Fibroblast of the aortic adventitia (primary cell): ENCODE results near the gene DUSP9. TPM values are rescaled to one million over a fixed set of nuclear protein-coding genes. Genes with fewer than 3 reads are reported as not detected.

Source experiments
- DNase-seq: peaks from one replicate; pipeline ENCODE4 v3.0.0-alpha.2; 2010; ENCODE audit warnings: low read depth
- H3K4me3 ChIP-seq: 2 replicates; pipeline ENCODE4 v1.5.1; 2011; ENCODE audit warnings: low read depth, mild to moderate bottlenecking, control low read depth, low read length, moderate library complexity
- CTCF ChIP-seq: IDR thresholded peaks from 2 replicates; pipeline ENCODE4 v1.5.1; 2011; ENCODE audit warnings: mild to moderate bottlenecking, low read length, control low read depth, inconsistent platforms; ENCODE audit not compliant: insufficient read depth
- total RNA-seq: library from RNA; depleted of rRNA; stranded (reverse); fragments of >200 nt; gene quantifications from 2 replicates; pipeline ENCODE4 v1.2.3, GENCODE V29; 2012; ENCODE audit warnings: low replicate concordance

The DUSP9 gene
- total RNA-seq, 1 donor: not detected

GRCh38 chrX:153644356-153645125 lies 2.5 kb upstream of the DUSP9 start:
- H3K4me3 ChIP-seq: no peak overlapping the region
- no peak for TF ChIP-seq CTCF
- DNase-seq: no peak

- TF ChIP-seq CTCF: no peak
Measured at GRCh38 chrX:153645151-153645550, 1.9 kb upstream of the DUSP9 start.

GRCh38 chrX:153645921-153646488 lies 998 bp upstream of the DUSP9 start:
- TF ChIP-seq CTCF: no peak
- no peak overlapping the region for H3K4me3 ChIP-seq
- DNase-seq: no peak

More at GRCh38 chrX:153645151-153645550, 1.9 kb upstream of the DUSP9 start:
- no peak for DNase-seq
- no peak overlapping the region for H3K4me3 ChIP-seq

GRCh38 chrX:153647461-153648357 lies 706 bp downstream of the DUSP9 start:
- no peak overlapping the region for H3K4me3 ChIP-seq
- no peak for DNase-seq
- TF ChIP-seq CTCF: no peak

GRCh38 chrX:153648358-153649177 lies 1.6 kb downstream of the DUSP9 start:
- no peak for DNase-seq
- no peak overlapping the region for H3K4me3 ChIP-seq
- TF ChIP-seq CTCF: no peak
